ENCODE measurements around the gene ILK.

Gene ILK

GRCh38 chr11:6640985-6641701 is 37.6 kb downstream of the ILK start:
- no peak overlapping the region for H3K4me3 ChIP-seq (ENCODE audit: low read length)
- TF ChIP-seq CTCF (conservative IDR thresholded peaks at IDR 0.05; ENCODE audit: low read length) = no peak
- DNase-seq (ENCODE audit: low read depth) = no peak

GRCh38 chr11:6642957-6643356 is 39.4 kb downstream of the ILK start:
- DNase-seq (ENCODE audit: low read depth) = no peak
- no peak overlapping the region for H3K4me3 ChIP-seq (ENCODE audit: low read length)
- no peak for TF ChIP-seq CTCF (conservative IDR thresholded peaks at IDR 0.05; ENCODE audit: low read length)

GRCh38 chr11:6646071-6646470 is 42.5 kb downstream of the ILK start:
- peak; percentile 86 for DNase-seq (ENCODE audit: low read depth)
- H3K4me3 ChIP-seq (ENCODE audit: low read length) = peak overlapping the region; percentile 48
- TF ChIP-seq CTCF (conservative IDR thresholded peaks at IDR 0.05; ENCODE audit: low read length) = no peak

- peak; percentile 84 for DNase-seq (ENCODE audit: low read depth)
- no peak for TF ChIP-seq CTCF (conservative IDR thresholded peaks at IDR 0.05; ENCODE audit: low read length)
- H3K4me3 ChIP-seq (ENCODE audit: low read length) = peak overlapping the region; percentile 48
Measured at GRCh38 chr11:6646576-6646917, 43.0 kb downstream of the ILK start.

- TF ChIP-seq CTCF (conservative IDR thresholded peaks at IDR 0.05; ENCODE audit: low read length) = no peak
- DNase-seq (ENCODE audit: low read depth) = peak; percentile 76
- H3K4me3 ChIP-seq (ENCODE audit: low read length) = peak overlapping the region; percentile 48
Measured at GRCh38 chr11:6646918-6647679, 43.5 kb downstream of the ILK start.

- no peak overlapping the region for H3K4me3 ChIP-seq (ENCODE audit: low read length)
- TF ChIP-seq CTCF (conservative IDR thresholded peaks at IDR 0.05; ENCODE audit: low read length) = no peak
- no peak for DNase-seq (ENCODE audit: low read depth)
Measured at GRCh38 chr11:6647836-6648235, 44.3 kb downstream of the ILK start.

GRCh38 chr11:6648501-6648900 is 44.9 kb downstream of the ILK start:
- no peak for TF ChIP-seq CTCF (conservative IDR thresholded peaks at IDR 0.05; ENCODE audit: low read length)
- no peak overlapping the region for H3K4me3 ChIP-seq (ENCODE audit: low read length)
- DNase-seq (ENCODE audit: low read depth) = no peak

Data from AG10803 (cell line).